Testis (tissue), 3 donors: ENCODE data around the gene CGB7. TPM values are rescaled to one million over a fixed set of nuclear protein-coding genes. Genes with fewer than 3 reads are reported as not detected.
"Not testable (repeated sequence)": the region's sequence is repeated elsewhere in the genome, so short reads cannot be mapped to it uniquely, and the experiment has no call there.

Experiments
- DNase-seq: peaks from one replicate; pipeline ENCODE4 v3.0.0-alpha.2; 2019
- H3K27ac ChIP-seq, 2 donors: fragments of 200-600 bp; sonication (generic); one replicate each; pipeline ENCODE4 v1.5.1; 2019
- H3K27me3 ChIP-seq: fragments of 200-600 bp; sonication (generic); one replicate; pipeline ENCODE4 v1.5.1; 2019
- H3K36me3 ChIP-seq: fragments of 200-600 bp; sonication (generic); one replicate; pipeline ENCODE4 v1.5.1; 2017; ENCODE audit warnings: low read depth; ENCODE audit errors: missing control alignments
- H3K4me1 ChIP-seq: fragments of 200-600 bp; sonication (generic); one replicate; pipeline ENCODE4 v1.5.1; 2019
- H3K4me3 ChIP-seq, 2 donors: fragments of 200-600 bp; sonication (generic); one replicate each; pipeline ENCODE4 v1.5.1; 2017 to 2019
- H3K9me3 ChIP-seq: fragments of 200-600 bp; sonication (generic); one replicate; pipeline ENCODE4 v1.5.1; 2017
- CTCF ChIP-seq, 3 experiments: fragments of 450-650 bp in 2 of 3; fragments of 200-600 bp in 1 of 3; sonication (generic) in 1 of 3; IDR thresholded peaks; one replicate each; pipeline ENCODE4 v1.5.1; 2016 to 2019; ENCODE audit warnings: antibody characterized with exemption in 3 of 3, mild to moderate bottlenecking in 2 of 3, moderate library complexity in 1 of 3
- POLR2A ChIP-seq: fragments of 450-650 bp; IDR thresholded peaks from one replicate; pipeline ENCODE4 v1.6.1; 2017; ENCODE audit warnings: antibody characterized with exemption, mild to moderate bottlenecking, moderate library complexity
- WGBS, 2 donors: methylation state at CpG; one replicate each; pipeline ENCODE4 v1.1.5; 2018; 5-methylcytosine and 5-hydroxymethylcytosine counted together
- intact Hi-C: fragments of 100-400 bp; cut with DNase I; formaldehyde crosslinking; loops from one replicate; pipeline ENCODE4 v1.15.1; 2023; ENCODE audit warnings: low total_unique reads
- polyA plus RNA-seq: library from polyadenylated mRNA; stranded (reverse); fragments of 350-450 nt; fragmentation: Illumina TruSeq; extraction: RNeasy Lipid Tissue Mini Kit (QIAGEN cat#74804); gene quantifications from one replicate; pipeline ENCODE4 v1.2.3, GENCODE V29; 2014; ENCODE audit warnings: low read depth, low replicate concordance; ENCODE audit not compliant: insufficient read depth
- total RNA-seq, 2 donors: library from RNA; depleted of rRNA; stranded (reverse); fragments of >200 nt; gene quantifications; one replicate each; pipeline ENCODE4 v1.2.3, GENCODE V29; 2016

CGB7 gene
- total and polyA plus RNA-seq, 3 donors from 2014 or later = 1.7 to 3.8 (median 3.0) TPM

DNA sequence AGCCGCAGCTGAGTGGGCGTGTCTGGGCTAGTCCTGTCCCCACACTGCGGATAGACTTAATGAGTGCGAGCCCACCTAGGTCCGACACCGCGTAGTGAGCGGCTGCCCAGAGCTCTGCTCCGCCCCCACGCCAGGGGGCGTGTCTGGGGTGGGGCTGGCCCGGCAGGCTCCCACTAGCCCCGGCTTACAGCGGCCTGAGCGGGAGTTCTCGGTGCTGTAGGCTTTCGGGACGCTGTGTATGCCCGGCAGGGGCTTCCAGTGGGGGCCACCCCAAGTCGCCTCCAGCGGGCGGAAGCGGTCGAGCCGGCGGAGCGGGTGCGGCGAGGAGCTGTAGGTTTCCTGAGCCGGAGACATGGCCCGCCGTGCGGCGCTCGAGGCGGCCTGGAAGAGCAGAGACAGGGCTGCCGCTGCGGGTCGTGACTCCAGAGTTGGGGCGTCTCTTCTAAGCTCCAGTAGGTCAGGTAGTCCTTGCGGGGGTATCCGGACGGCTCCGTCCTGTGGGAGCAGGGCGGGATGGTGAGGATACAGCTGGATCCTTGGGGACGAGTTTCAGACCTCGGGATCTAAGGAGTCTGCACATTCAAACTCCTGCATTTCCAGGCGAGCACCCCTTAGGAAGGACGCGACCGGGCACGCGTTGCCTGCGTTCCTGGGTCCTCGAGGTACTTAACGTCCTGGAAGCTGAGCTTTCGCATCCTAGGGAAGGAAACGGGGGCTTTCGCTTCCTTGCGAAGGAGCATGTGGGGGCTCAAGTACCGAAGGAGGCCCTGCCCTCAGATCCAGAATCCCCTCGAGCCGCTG is 1.2 kb downstream of the CGB7 start:
- intact Hi-C loops = no loop called here
- Histone ChIP-seq H3K9me3 (no peaks in the 10 kb centered on the region), H3K4me1 (peaks cover 14% of the 10 kb centered on the region), H3K27ac (no peak overlapping the region), H3K27me3 (no peaks in the 10 kb centered on the region), H3K4me3 (peak overlapping the region; percentile 49 to 61), H3K36me3 (no peaks in the 10 kb centered on the region)
- TF ChIP-seq CTCF (IDR thresholded peaks at IDR 0.05) = peak in 2 of 3 experiments; percentile 34 to 40
- no peak for TF ChIP-seq POLR2A
- 0 to 2% methylated on average over 1 to 50 of the region's 63 CpGs for WGBS, 2 donors
- DNase-seq = peak; percentile 71

DNA sequence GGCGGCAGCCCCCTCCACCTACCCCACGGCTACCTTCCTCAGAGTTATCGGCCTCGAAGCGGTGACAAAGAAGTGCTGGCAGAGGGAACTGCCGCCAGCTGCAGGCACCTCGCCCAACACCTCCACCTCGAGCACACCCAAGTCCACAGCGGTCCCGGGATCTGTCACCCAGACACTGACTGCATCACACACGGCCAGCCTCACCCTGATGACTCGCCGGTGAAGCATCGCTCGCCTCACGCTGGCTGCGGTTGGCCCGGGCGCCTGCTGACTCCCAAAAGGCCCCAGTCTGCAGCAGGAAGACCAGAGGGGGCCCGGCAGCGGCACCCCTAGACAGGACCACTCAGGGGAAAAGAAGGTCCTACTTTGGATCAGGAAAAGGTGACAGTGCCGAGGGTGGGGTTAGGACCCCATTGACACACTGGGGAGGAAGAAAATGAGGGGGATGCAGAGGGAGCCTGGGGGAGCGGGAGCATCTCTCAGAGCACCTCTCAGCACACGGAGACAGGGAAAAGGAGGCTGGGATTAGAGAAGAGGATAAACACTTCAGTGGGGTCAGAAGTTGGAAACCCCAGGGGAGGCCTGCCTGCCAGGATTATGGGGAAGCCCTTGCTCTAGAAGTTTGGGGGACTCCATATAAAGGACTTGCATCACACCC is 7.0 kb downstream of the CGB7 start:
- H3K9me3 ChIP-seq, H3K4me3 ChIP-seq, DNase-seq, H3K27ac ChIP-seq, H3K27me3 ChIP-seq, H3K36me3 ChIP-seq, intact Hi-C loops, H3K4me1 ChIP-seq: not testable (repeated sequence)
- WGBS, 2 donors = 83 to 85% methylated on average over 4 to 24 of the region's 24 CpGs

GRCh38 chr19:49049834-49050233 is 7.7 kb downstream of the CGB7 start:
- H3K27ac ChIP-seq, H3K4me3 ChIP-seq, H3K9me3 ChIP-seq, H3K27me3 ChIP-seq, intact Hi-C loops, H3K4me1 ChIP-seq, DNase-seq, H3K36me3 ChIP-seq: not testable (repeated sequence)
- WGBS, 2 donors = 85% methylated on average over 3 of the region's 4 CpGs

GRCh38 chr19:49049011-49049410 is 8.5 kb downstream of the CGB7 start, which contains the start of gene CGB8:
TSS of gene CGB8 (minus strand) at chr19:49049111. CDS start at chr19:49048739, 372 bp downstream.
- not testable (repeated sequence) for H3K36me3 ChIP-seq

GRCh38 chr19:49043548-49043947 is 14.0 kb downstream of the CGB7 start, which contains the start of gene CGB5:
TSS of gene CGB5 (plus strand) at chr19:49043848. CDS start at chr19:49044210, 362 bp downstream.
- H3K4me1 ChIP-seq, H3K4me3 ChIP-seq, H3K27ac ChIP-seq, H3K36me3 ChIP-seq, intact Hi-C loops, DNase-seq, H3K27me3 ChIP-seq, H3K9me3 ChIP-seq: not testable (repeated sequence)
- WGBS, 2 donors = 75 to 90% methylated on average over 4 to 15 of the region's 15 CpGs

More at GRCh38 chr19:49049011-49049410, 8.5 kb downstream of the CGB7 start, which contains the start of gene CGB8:
- WGBS, 2 donors = 80 to 90% methylated on average over 1 to 10 of the region's 12 CpGs
- DNase-seq, H3K4me1 ChIP-seq, H3K9me3 ChIP-seq, H3K4me3 ChIP-seq, intact Hi-C loops, H3K27ac ChIP-seq, H3K27me3 ChIP-seq: not testable (repeated sequence)

- H3K4me3 ChIP-seq, H3K36me3 ChIP-seq, DNase-seq, H3K4me1 ChIP-seq, H3K27ac ChIP-seq, H3K9me3 ChIP-seq, H3K27me3 ChIP-seq, intact Hi-C loops: not testable (repeated sequence)
- WGBS, 2 donors = 84 to 100% methylated on average over 1 to 4 of the region's 4 CpGs
Measured at GRCh38 chr19:49042666-49043065, 14.9 kb downstream of the CGB7 start.

DNA sequence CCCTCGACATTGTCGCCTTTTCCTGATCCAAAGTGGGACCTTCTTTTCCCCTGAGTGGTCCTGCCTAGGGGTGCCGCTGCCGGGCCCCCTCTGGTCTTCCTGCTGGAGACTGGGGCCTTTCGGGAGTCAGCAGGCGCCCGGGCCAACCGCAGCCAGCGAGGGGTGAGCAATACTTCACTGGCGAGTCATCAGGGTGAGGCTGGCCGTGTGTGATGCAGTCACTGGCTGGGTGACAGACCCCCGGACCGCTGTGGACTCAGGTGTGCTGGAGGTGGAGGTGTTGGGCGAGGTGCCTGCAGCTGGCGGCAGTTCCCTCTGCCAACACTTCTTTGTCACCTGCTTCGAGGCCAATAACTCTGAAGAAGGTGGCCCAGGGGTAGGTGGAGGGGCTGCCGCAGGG is 15.4 kb downstream of the CGB7 start:
- intact Hi-C loops = no loop called here
- H3K27me3 ChIP-seq = no peaks in the 10 kb centered on the region
- H3K36me3 ChIP-seq = no peaks in the 10 kb centered on the region
- no peaks in the 10 kb centered on the region for H3K9me3 ChIP-seq
- H3K4me3 ChIP-seq = no peak overlapping the region
- TF ChIP-seq CTCF (IDR thresholded peaks at IDR 0.05) (no peak), POLR2A (no peak)
- no peaks in the 10 kb centered on the region for H3K4me1 ChIP-seq
- 89% methylated on average over 9 to 17 of the region's 17 CpGs for WGBS, 2 donors
- DNase-seq = no peak
- no peak overlapping the region for H3K27ac ChIP-seq

GRCh38 chr19:49039736-49040135 is 17.8 kb downstream of the CGB7 start:
- intact Hi-C loops, H3K9me3 ChIP-seq, H3K4me3 ChIP-seq, DNase-seq, H3K4me1 ChIP-seq, H3K36me3 ChIP-seq, H3K27ac ChIP-seq, H3K27me3 ChIP-seq: not testable (repeated sequence)
- WGBS, 2 donors = 62 to 82% methylated on average over 8 to 9 of the region's 9 CpGs

GRCh38 chr19:49038557-49039276 is 18.8 kb downstream of the CGB7 start:
- H3K4me3 ChIP-seq, H3K36me3 ChIP-seq, H3K27me3 ChIP-seq, DNase-seq, H3K4me1 ChIP-seq, intact Hi-C loops, H3K27ac ChIP-seq, H3K9me3 ChIP-seq: not testable (repeated sequence)
- 89 to 94% methylated on average over 22 to 26 of the region's 26 CpGs for WGBS, 2 donors
